HepG2 (cell line): ENCODE data around the gene BCL11B. TPM values are rescaled to one million over a fixed set of nuclear protein-coding genes. Genes with fewer than 3 reads are reported as not detected.

Experiments
- ATAC-seq: fragments of 200-7000 bp; cut with Tn5 transposase; 3 replicates; pipeline ENCODE4 v1.9.1; 2020; ENCODE audit warnings: mild to moderate bottlenecking, moderate library complexity
- BruUV-seq: library from RNA; stranded (reverse); fragments of 400-500 nt; replicated peaks from 2 replicates; lab custom pipeline; 2021; lab: Mats Ljungman, UMichigan
- CTCF ChIA-PET: fragments of 300-600 bp; formaldehyde crosslinking; extraction: SDS; loops from one replicate; lab custom pipeline; 2021; ENCODE audit warnings: low total read pairs, inconsistent platforms, low intra/inter-chr PET ratio; lab: Yijun Ruan, JAX
- POLR2A ChIA-PET: fragments of 350-600 bp; sonication (Branson Sonifier 250); formaldehyde crosslinking; loops from one replicate; lab custom pipeline; 2020; ENCODE audit warnings: antibody characterized with exemption, inconsistent platforms; lab: Yijun Ruan, JAX
- DNase-seq: peaks from one replicate; pipeline ENCODE4 v3.0.0-alpha.2; 2015; ENCODE audit warnings: low spot score
- FAIRE-seq: peaks from 3 replicates; lab custom pipeline; 2011; peaks lifted over from hg19 to GRCh38; lab: Jason Lieb, UNC
- H2AFZ ChIP-seq: one replicate; pipeline ENCODE4 v1.6.1; 2011; ENCODE audit warnings: low read length, inconsistent platforms
- H3K27ac ChIP-seq: fragments of 300-600 bp; 3 replicates; pipeline ENCODE4 v1.8.0; 2011; ENCODE audit warnings: mixed run types, mild to moderate bottlenecking, mixed read lengths, low read length, inconsistent platforms; ENCODE audit not compliant: insufficient read depth; ENCODE audit errors: extremely low read length
- H3K27me3 ChIP-seq, 2 experiments: fragments of 200-600 bp in 1 of 2; 2 replicates in 1 of 2; 3 replicates in 1 of 2; pipeline versions ENCODE4 v1.6.0 to v1.8.0; 2011; ENCODE audit warnings: low read length in 2 of 2, mild to moderate bottlenecking in 2 of 2, moderate library complexity in 2 of 2, inconsistent platforms in 1 of 2; ENCODE audit not compliant: insufficient read depth in 2 of 2, control insufficient read depth in 1 of 2
- H3K36me3 ChIP-seq, 2 experiments: fragments of 200-600 bp in 1 of 2; replicated peaks in 1 of 2; 2 replicates in 1 of 2; 3 replicates in 1 of 2; pipeline versions ENCODE4 v1.5.1 to v1.8.0; 2011; ENCODE audit warnings: low read length in 2 of 2, inconsistent platforms in 1 of 2; ENCODE audit not compliant: insufficient read depth in 2 of 2, control insufficient read depth in 1 of 2
- H3K4me1 ChIP-seq: 2 replicates; pipeline ENCODE4 v1.5.1; 2012; ENCODE audit warnings: low read length, inconsistent platforms; ENCODE audit not compliant: insufficient read depth
- H3K4me2 ChIP-seq: 2 replicates; pipeline ENCODE4 v1.6.0; 2011; ENCODE audit warnings: low read depth, low read length, inconsistent platforms
- H3K4me3 ChIP-seq, 3 experiments: fragments of 200-600 bp in 1 of 3; sonication (generic), shearing (Covaris generic) in 1 of 3; replicated peaks in 1 of 3; 2 replicates each; pipeline ENCODE4 v1.5.1; 2011 to 2016; ENCODE audit warnings: low read length in 3 of 3, inconsistent platforms in 2 of 3, low read depth in 2 of 3, mild to moderate bottlenecking in 2 of 3, control low read depth in 1 of 3, mixed read lengths in 1 of 3; ENCODE audit not compliant: insufficient read depth in 1 of 3
- H3K79me2 ChIP-seq: one replicate; pipeline ENCODE4 v1.6.1; 2011; ENCODE audit warnings: low read length, inconsistent platforms; ENCODE audit not compliant: insufficient read depth
- H3K9ac ChIP-seq: 2 replicates; pipeline ENCODE4 v1.6.0; 2011; ENCODE audit warnings: mild to moderate bottlenecking, low read depth, low read length, inconsistent platforms; ENCODE audit not compliant: insufficient read depth
- H3K9me3 ChIP-seq: 2 replicates; pipeline ENCODE4 v1.5.1; 2012; ENCODE audit warnings: mild to moderate bottlenecking, low read length
- H4K20me1 ChIP-seq: 2 replicates; pipeline ENCODE4 v1.6.0; 2011; ENCODE audit warnings: inconsistent platforms, mild to moderate bottlenecking, low read length, moderate library complexity; ENCODE audit not compliant: insufficient read depth
- MAFK ChIP-seq, 2 experiments: IDR thresholded peaks in 1 of 2; conservative IDR thresholded peaks in 1 of 2; 2 replicates each; pipeline ENCODE4 v1.6.1; 2011; ENCODE audit warnings: improper control_type of control experiment in 2 of 2, low read length in 2 of 2
- ZNF292 ChIP-seq: sonication (generic); formaldehyde crosslinking; IDR thresholded peaks from 2 replicates; pipeline ENCODE4 v1.8.1; 2022; ENCODE audit warnings: mild to moderate bottlenecking, low read depth, missing genetic modification reagents, borderline replicate concordance
- ZNF572 ChIP-seq: sonication (generic); formaldehyde crosslinking; IDR thresholded peaks from 2 replicates; pipeline ENCODE4 v1.5.1; 2020; ENCODE audit warnings: mild to moderate bottlenecking, missing genetic modification reagents
- ZNF687 ChIP-seq: sonication (generic); formaldehyde crosslinking; IDR thresholded peaks from 2 replicates; pipeline ENCODE4 v1.5.1; 2020; ENCODE audit warnings: mild to moderate bottlenecking, missing genetic modification reagents, moderate library complexity
- WGBS: methylation state at CpG from one replicate; pipeline ENCODE4 v1.1.6; 2017; ENCODE audit warnings: low lambda C conversion rate; 5-methylcytosine and 5-hydroxymethylcytosine counted together
- in situ Hi-C: cut with HindIII; loops from 2 replicates; pipeline ENCODE4 v1.10.0; 2017; ENCODE audit warnings: low pct_unique_long_range_greater_than_20kb; ENCODE audit not compliant: extremely low pct_ligation_motif_present
- intact Hi-C: fragments of 100-400 bp; cut with micrococcal nuclease; formaldehyde crosslinking; loops from one replicate; pipeline ENCODE4 v1.10.0; 2022; ENCODE audit not compliant: unreplicated experiment
- polyA plus RNA-seq, 8 experiments: library from polyadenylated mRNA; depleted of rRNA in 3 of 8; stranded (reverse) in 7 of 8; unstranded in 1 of 8; fragments of >200 nt; fragmentation: Illumina TruSeq in 4 of 8; extraction: Trizol in 4 of 8; gene quantifications; 2 replicates each; pipeline versions ENCODE4 v1.2.1 to v1.2.3, GENCODE V29; 2011 to 2016; ENCODE audit warnings: low read depth in 4 of 8, missing spikeins in 1 of 8, mixed read lengths in 1 of 8; ENCODE audit not compliant: insufficient read depth in 1 of 8
- total RNA-seq, 5 experiments: library from RNA; depleted of rRNA; stranded (reverse); fragments of >200 nt; fragmentation: Illumina TruSeq; extraction: Trizol; gene quantifications; 2 replicates each; pipeline ENCODE4 v1.2.3, GENCODE V29; 2016; ENCODE audit warnings: low read depth in 1 of 5

BCL11B gene
- total and polyA plus RNA-seq, 2 of the 13 experiments (the other 11 are each of a cell fraction or from before 2014, with no cell fraction given), result not detected

GRCh38 chr14:99240627-99241324, 31.2 kb downstream of the BCL11B start:
- Histone ChIP-seq H2AFZ (no peak overlapping the region), H3K27ac (no peak overlapping the region), H3K4me3 (no peak overlapping the region), H3K4me2 (no peak overlapping the region), H3K9me3 (no peaks in the 10 kb centered on the region), H3K4me1 (no peaks in the 10 kb centered on the region), H3K79me2 (no peaks in the 10 kb centered on the region), H4K20me1 (no peaks in the 10 kb centered on the region), H3K9ac (no peak overlapping the region), H3K36me3 (no peaks in the 10 kb centered on the region), H3K27me3 (peaks cover 4 to 57% of the 10 kb centered on the region in 2 experiments; a peak in 3 of 5 replicates)
- FAIRE-seq (no peak), ATAC-seq (no peak), DNase-seq (no peak)
- no TSS peak for BruUV-seq
- ChIA-PET POLR2A (no interaction called here), CTCF (no interaction called here)
- 64% methylated on average over 23 of the region's 23 CpGs for WGBS
- intact Hi-C loops, result no loop called here
- TF ChIP-seq ZNF292 (CRISPR knock-in tag) (no peak), ZNF687 (CRISPR knock-in tag) (no peak), ZNF572 (CRISPR knock-in tag) (no peak), MAFK (conservative IDR thresholded peaks at IDR 0.05 in 1 of 2, IDR thresholded peaks at IDR 0.05 in 1 of 2; ENCODE audit: low read length in 2 of 2) (no peak)
- in situ Hi-C loops, result no loop called here
